Stimulated activated CD4-positive, alpha-beta T cell treated with anti-CD3 and anti-CD28 coated beads, TNF-alpha, amount 100 ng/mL, for 48 hours (primary cell): ENCODE measurements around the gene EEF1A2.

Source experiments
- DNase-seq, 3 donors: peaks; one replicate each; pipeline ENCODE4 v3.0.0-alpha.2; 2020; ENCODE audit warnings: low read depth in 3 of 3

The EEF1A2 gene

GRCh38 chr20:63536997-63537524 is 38.2 kb upstream of the EEF1A2 start, which contains the start of gene PTK6:
Gene PTK6 (minus strand): TSS chr20:63537376. CDS start chr20:63537314, 62 bp downstream.
- peak in 1 of 3 donors; percentile 30 for DNase-seq

- no peak for DNase-seq
These were observed 37.5 kb upstream of the EEF1A2 start for GRCh38 chr20:63536241-63536977.

GRCh38 chr20:63534831-63535651 is 36.2 kb upstream of the EEF1A2 start:
- no peak for DNase-seq

GRCh38 chr20:63534427-63534830 is 35.5 kb upstream of the EEF1A2 start:
- no peak for DNase-seq

- no peak for DNase-seq
These were observed 35.0 kb upstream of the EEF1A2 start for GRCh38 chr20:63533871-63534393.

- no peak for DNase-seq
These were observed 34.5 kb upstream of the EEF1A2 start for GRCh38 chr20:63533388-63533787.

- no peak for DNase-seq
These were observed 33.6 kb upstream of the EEF1A2 start for GRCh38 chr20:63532449-63532971.

GRCh38 chr20:63531686-63532448 is 33.0 kb upstream of the EEF1A2 start:
- DNase-seq, result no peak

- DNase-seq, result no peak
These were observed 31.9 kb upstream of the EEF1A2 start for GRCh38 chr20:63530788-63531160.

- no peak for DNase-seq
These were observed 31.2 kb upstream of the EEF1A2 start for GRCh38 chr20:63529861-63530787.

- no peak for DNase-seq
These were observed 30.4 kb upstream of the EEF1A2 start for GRCh38 chr20:63529180-63529860.

- no peak for DNase-seq
These were observed 28.3 kb upstream of the EEF1A2 start for GRCh38 chr20:63527184-63527583.

GRCh38 chr20:63525971-63526370 is 27.1 kb upstream of the EEF1A2 start:
- DNase-seq, result no peak

- DNase-seq, result no peak
These were observed 26.3 kb upstream of the EEF1A2 start for GRCh38 chr20:63525185-63525584.

GRCh38 chr20:63522981-63523611 is 24.2 kb upstream of the EEF1A2 start:
- no peak for DNase-seq

- no peak for DNase-seq
These were observed 23.4 kb upstream of the EEF1A2 start for GRCh38 chr20:63522091-63522868.

GRCh38 chr20:63521602-63522001 is 22.7 kb upstream of the EEF1A2 start:
- no peak for DNase-seq

GRCh38 chr20:63520934-63521601 is 22.2 kb upstream of the EEF1A2 start:
- peak; percentile 39 to 68 (median 57) for DNase-seq
